ENCODE data around the gene RGS6.

The RGS6 gene

GRCh38 chr14:72097173-72097783 is 165.0 kb downstream of the RGS6 start:
- Histone ChIP-seq H3K27me3 (ENCODE audit: insufficient read depth, low read length) (no peaks in the 10 kb centered on the region), H3K79me2 (ENCODE audit: insufficient read depth, low read length) (no peaks in the 10 kb centered on the region), H3K4me2 (ENCODE audit: low read length) (no peak overlapping the region), H3F3A (ENCODE audit: insufficient read depth, low read length) (no peaks in the 10 kb centered on the region), H3K4me1 (ENCODE audit: insufficient read depth, low read length, severe bottlenecking) (no peaks in the 10 kb centered on the region), H4K20me1 (ENCODE audit: insufficient read depth, low read length) (no peaks in the 10 kb centered on the region), H3K27ac (ENCODE audit: low read depth, low read length, poor library complexity, severe bottlenecking) (no peak overlapping the region), H3K36me3 (ENCODE audit: insufficient read depth, low read length) (no peaks in the 10 kb centered on the region), H3K9ac (ENCODE audit: low read length) (no peak overlapping the region), H3K9me2 (ENCODE audit: low read depth, low read length) (no peaks in the 10 kb centered on the region), H3K4me3 (ENCODE audit: low read depth, low read length, poor library complexity, severe bottlenecking) (no peak overlapping the region), H3K9me3 (ENCODE audit: low read length) (no peaks in the 10 kb centered on the region), H2AFZ (ENCODE audit: low read length) (no peak overlapping the region)
- TF ChIP-seq EZH2 (IDR thresholded peaks at IDR 0.05; ENCODE audit: borderline replicate concordance, low read length) = no peak
- no peak for TF ChIP-seq CTCF (IDR thresholded peaks at IDR 0.05; ENCODE audit: low read length)

GRCh38 chr14:72098210-72098609 is 166.0 kb downstream of the RGS6 start:
- Histone ChIP-seq H3K36me3 (ENCODE audit: insufficient read depth, low read length) (no peaks in the 10 kb centered on the region), H3K27me3 (ENCODE audit: insufficient read depth, low read length) (no peaks in the 10 kb centered on the region), H3K4me2 (ENCODE audit: low read length) (no peak overlapping the region), H3K9me3 (ENCODE audit: low read length) (no peaks in the 10 kb centered on the region), H2AFZ (ENCODE audit: low read length) (no peak overlapping the region), H3K27ac (ENCODE audit: low read depth, low read length, poor library complexity, severe bottlenecking) (no peak overlapping the region), H3K9me2 (ENCODE audit: low read depth, low read length) (no peaks in the 10 kb centered on the region), H3K79me2 (ENCODE audit: insufficient read depth, low read length) (no peaks in the 10 kb centered on the region), H3K9ac (ENCODE audit: low read length) (no peak overlapping the region), H4K20me1 (ENCODE audit: insufficient read depth, low read length) (no peaks in the 10 kb centered on the region), H3F3A (ENCODE audit: insufficient read depth, low read length) (no peaks in the 10 kb centered on the region), H3K4me1 (ENCODE audit: insufficient read depth, low read length, severe bottlenecking) (no peaks in the 10 kb centered on the region), H3K4me3 (ENCODE audit: low read depth, low read length, poor library complexity, severe bottlenecking) (no peak overlapping the region)
- TF ChIP-seq EZH2 (IDR thresholded peaks at IDR 0.05; ENCODE audit: borderline replicate concordance, low read length) (no peak), CTCF (IDR thresholded peaks at IDR 0.05; ENCODE audit: low read length) (no peak)

DNA sequence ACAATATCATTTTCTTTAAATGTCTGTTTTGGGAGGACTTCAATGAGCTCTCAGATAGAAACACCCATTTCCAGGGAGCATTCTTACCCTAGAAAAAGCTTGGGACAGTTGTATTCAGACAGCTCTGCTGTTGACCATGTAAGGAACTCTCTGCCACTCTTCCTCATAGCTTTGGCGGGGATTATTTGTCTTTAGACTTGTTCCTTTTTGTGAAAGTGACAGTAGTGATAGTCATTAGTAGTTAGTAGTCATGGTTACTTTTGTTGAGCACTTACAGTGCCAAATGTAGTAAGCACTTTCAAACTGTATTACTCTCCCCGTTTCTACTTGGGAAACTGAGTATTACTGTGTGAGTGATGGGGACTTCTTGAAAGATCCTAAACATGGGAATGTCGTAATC is 167.3 kb downstream of the RGS6 start:
- no peaks in the 10 kb centered on the region for H3K9me3 ChIP-seq (ENCODE audit: low read length)
- H3K9me2 ChIP-seq (ENCODE audit: low read depth, low read length) = no peaks in the 10 kb centered on the region
- no peak overlapping the region for H3K9ac ChIP-seq (ENCODE audit: low read length)
- no peaks in the 10 kb centered on the region for H3K36me3 ChIP-seq (ENCODE audit: insufficient read depth, low read length)
- no peaks in the 10 kb centered on the region for H3K79me2 ChIP-seq (ENCODE audit: insufficient read depth, low read length)
- no peak overlapping the region for H2AFZ ChIP-seq (ENCODE audit: low read length)
- H3K4me2 ChIP-seq (ENCODE audit: low read length) = no peak overlapping the region
- no peaks in the 10 kb centered on the region for H3K27me3 ChIP-seq (ENCODE audit: insufficient read depth, low read length)
- no peak overlapping the region for H3K4me3 ChIP-seq (ENCODE audit: low read depth, low read length, poor library complexity, severe bottlenecking)
- no peak overlapping the region for H3K27ac ChIP-seq (ENCODE audit: low read depth, low read length, poor library complexity, severe bottlenecking)
- H4K20me1 ChIP-seq (ENCODE audit: insufficient read depth, low read length) = no peaks in the 10 kb centered on the region
- no peaks in the 10 kb centered on the region for H3K4me1 ChIP-seq (ENCODE audit: insufficient read depth, low read length, severe bottlenecking)
- no peak for TF ChIP-seq EZH2 (IDR thresholded peaks at IDR 0.05; ENCODE audit: borderline replicate concordance, low read length)
- TF ChIP-seq CTCF (IDR thresholded peaks at IDR 0.05; ENCODE audit: low read length) = no peak
- H3F3A ChIP-seq (ENCODE audit: insufficient read depth, low read length) = no peaks in the 10 kb centered on the region

All from OCI-LY1 (cell line).